HS-27A (cell line): ENCODE results near the gene CFAP161.
"Not testable (repeated sequence)": the region's sequence is repeated elsewhere in the genome, so short reads cannot be mapped to it uniquely, and the experiment has no call there.

Experiments used
- DNase-seq: peaks from one replicate; pipeline ENCODE4 v3.0.0-alpha.2; 2012; ENCODE audit warnings: low read depth, missing footprints

CFAP161 gene

GRCh38 chr15:81107889-81108288 is 26.2 kb upstream of the CFAP161 start:
- no peak for DNase-seq

GRCh38 chr15:81108427-81108826 is 25.6 kb upstream of the CFAP161 start:
- no peak for DNase-seq

- DNase-seq = no peak
Observed at GRCh38 chr15:81111018-81111417, 23.1 kb upstream of the CFAP161 start.

- DNase-seq = no peak
Observed at GRCh38 chr15:81111510-81112470, 22.3 kb upstream of the CFAP161 start.

GRCh38 chr15:81113204-81113657 is 20.8 kb upstream of the CFAP161 start:
- DNase-seq = no peak

- DNase-seq = no peak
Observed at GRCh38 chr15:81113861-81114291, 20.2 kb upstream of the CFAP161 start.

- DNase-seq = no peak
Observed at GRCh38 chr15:81115054-81115939, 18.8 kb upstream of the CFAP161 start.

GRCh38 chr15:81117136-81117535 is 16.9 kb upstream of the CFAP161 start:
- DNase-seq = no peak

- DNase-seq = no peak
Observed at GRCh38 chr15:81117581-81117980, 16.5 kb upstream of the CFAP161 start.

- no peak for DNase-seq
Observed at GRCh38 chr15:81118361-81118760, 15.7 kb upstream of the CFAP161 start.

GRCh38 chr15:81120069-81120468 is 14.0 kb upstream of the CFAP161 start:
- no peak for DNase-seq

- no peak for DNase-seq
Observed at GRCh38 chr15:81126892-81127291, 7.2 kb upstream of the CFAP161 start.

GRCh38 chr15:81141478-81141877 is 7.4 kb downstream of the CFAP161 start:
- not testable (repeated sequence) for DNase-seq

- no peak for DNase-seq
Observed at GRCh38 chr15:81146006-81146405, 11.9 kb downstream of the CFAP161 start.

GRCh38 chr15:81146466-81146865 is 12.4 kb downstream of the CFAP161 start:
- DNase-seq = no peak

GRCh38 chr15:81151389-81151788 is 17.3 kb downstream of the CFAP161 start:
- DNase-seq = no peak

GRCh38 chr15:81152339-81152738 is 18.3 kb downstream of the CFAP161 start:
- DNase-seq = no peak

GRCh38 chr15:81152799-81153198 is 18.7 kb downstream of the CFAP161 start:
- no peak for DNase-seq

- DNase-seq = no peak
Observed at GRCh38 chr15:81155375-81156218, 21.5 kb downstream of the CFAP161 start.

- no peak for DNase-seq
Observed at GRCh38 chr15:81156324-81156723, 22.3 kb downstream of the CFAP161 start.

GRCh38 chr15:81157195-81157938 is 23.3 kb downstream of the CFAP161 start:
- no peak for DNase-seq
